K562 (cell line): ENCODE measurements around the gene NTM. TPM values are rescaled to one million over a fixed set of nuclear protein-coding genes. Genes with fewer than 3 reads are reported as not detected.

ENCODE experiments used
- ATAC-seq: fragments of 200-7000 bp; cut with Tn5 transposase; 3 replicates; pipeline ENCODE4 v1.9.1; 2020; ENCODE audit warnings: moderate library complexity
- BruUV-seq: library from RNA; stranded (reverse); fragments of 400-500 nt; replicated peaks from 2 replicates; lab custom pipeline; 2021; lab: Mats Ljungman, UMichigan
- CTCF ChIA-PET: fragments of 300-600 bp; formaldehyde crosslinking; extraction: SDS; loops from one replicate; lab custom pipeline; 2021; ENCODE audit warnings: low intra/inter-chr PET ratio; lab: Yijun Ruan, JAX
- POLR2A ChIA-PET: fragments of 300-600, 350-650 bp; sonication (Branson Sonifier 250); formaldehyde crosslinking; extraction: SDS; loops from one replicate; lab custom pipeline; 2021; ENCODE audit warnings: antibody characterized with exemption, inconsistent platforms; lab: Yijun Ruan, JAX
- DNase-seq, 4 experiments: peaks; one replicate each; pipeline versions ENCODE4 v3.0.0 to v3.0.0-alpha.2; 2011 to 2018; ENCODE audit warnings: low spot score in 3 of 4, mixed read lengths in 3 of 4; ENCODE audit errors: extremely low read depth in 1 of 4
- FAIRE-seq: peaks from 2 replicates; lab custom pipeline; 2011; peaks lifted over from hg19 to GRCh38; lab: Jason Lieb, UNC
- H2AFZ ChIP-seq: 2 replicates; pipeline ENCODE4 v1.6.0; 2011; ENCODE audit warnings: low read depth, low read length, control low read depth, inconsistent platforms
- H3K27ac ChIP-seq: fragments of 200-600 bp; 3 replicates; pipeline ENCODE4 v1.8.0; 2011; ENCODE audit warnings: low read depth, mild to moderate bottlenecking, control low read depth, inconsistent platforms, low read length, moderate library complexity, mixed read lengths; ENCODE audit errors: extremely low read depth
- H3K27me3 ChIP-seq, 2 experiments: fragments of 300-600 bp in 1 of 2; 2 replicates in 1 of 2; 3 replicates in 1 of 2; pipeline versions ENCODE4 v1.6.0 to v1.8.0; 2011; ENCODE audit warnings: inconsistent platforms in 2 of 2, low read length in 2 of 2, mild to moderate bottlenecking in 1 of 2, mixed read lengths in 1 of 2, moderate library complexity in 1 of 2; ENCODE audit not compliant: control insufficient read depth in 2 of 2, insufficient read depth in 2 of 2
- H3K36me3 ChIP-seq: fragments of 300-600 bp; 3 replicates; pipeline ENCODE4 v1.8.0; 2011; ENCODE audit warnings: mild to moderate bottlenecking, low read length, inconsistent platforms; ENCODE audit not compliant: control insufficient read depth, insufficient read depth
- H3K4me1 ChIP-seq, 2 experiments: fragments of 200-600 bp in 1 of 2; replicated peaks in 1 of 2; 2 replicates in 1 of 2; 3 replicates in 1 of 2; pipeline versions ENCODE4 v1.5.1 to v1.8.0; 2011; ENCODE audit warnings: inconsistent platforms in 2 of 2, low read length in 2 of 2, mild to moderate bottlenecking in 1 of 2, mixed read lengths in 1 of 2, moderate library complexity in 1 of 2; ENCODE audit not compliant: control insufficient read depth in 2 of 2, insufficient read depth in 2 of 2
- H3K4me2 ChIP-seq: 2 replicates; pipeline ENCODE4 v1.6.1; 2011; ENCODE audit warnings: low read length, control low read depth, inconsistent platforms, mixed read lengths; ENCODE audit not compliant: insufficient read depth
- H3K4me3 ChIP-seq: fragments of 200-600 bp; sonication (generic), shearing (Covaris generic); 2 replicates; pipeline ENCODE4 v1.5.1; 2016; ENCODE audit warnings: control low read depth, inconsistent platforms
- H3K79me2 ChIP-seq: fragments of 200-600 bp; 3 replicates; pipeline ENCODE4 v1.8.0; 2011; ENCODE audit warnings: low read length, inconsistent platforms; ENCODE audit not compliant: control insufficient read depth, insufficient read depth
- H3K9ac ChIP-seq, 2 experiments: 2 replicates each; pipeline versions ENCODE4 v1.6.0 to v1.6.1; 2011; ENCODE audit warnings: low read depth in 2 of 2, low read length in 2 of 2, control low read depth in 1 of 2, inconsistent platforms in 1 of 2, mild to moderate bottlenecking in 1 of 2, mixed read lengths in 1 of 2; ENCODE audit not compliant: insufficient read depth in 1 of 2
- H3K9me1 ChIP-seq: one replicate; pipeline ENCODE4 v1.6.0; 2011; ENCODE audit warnings: inconsistent platforms, mild to moderate bottlenecking, low read length, moderate library complexity; ENCODE audit not compliant: control insufficient read depth, insufficient read depth
- H3K9me3 ChIP-seq: replicated peaks from 2 replicates; pipeline ENCODE4 v1.5.1; 2011; ENCODE audit warnings: low read depth, low read length, inconsistent platforms; ENCODE audit not compliant: control insufficient read depth, insufficient read depth
- H4K20me1 ChIP-seq: replicated peaks from 2 replicates; pipeline ENCODE4 v1.6.1; 2011; ENCODE audit warnings: low read length, inconsistent platforms, mixed read lengths; ENCODE audit not compliant: control insufficient read depth, insufficient read depth
- NFIC ChIP-seq: fragments of 450-650 bp; IDR thresholded peaks from 2 replicates; pipeline ENCODE4 v1.6.1; 2017; ENCODE audit warnings: mild to moderate bottlenecking, inconsistent platforms
- TBL1XR1 ChIP-seq, 2 experiments: IDR thresholded peaks; 2 replicates each; pipeline ENCODE4 v1.6.1; 2012; ENCODE audit warnings: improper control_type of control experiment in 2 of 2, low read length in 2 of 2, mild to moderate bottlenecking in 1 of 2
- YY1 ChIP-seq, 3 experiments: IDR thresholded peaks; 2 replicates each; pipeline ENCODE4 v1.6.1; 2011; ENCODE audit warnings: low read length in 2 of 3, mild to moderate bottlenecking in 2 of 3, moderate library complexity in 2 of 3, borderline replicate concordance in 1 of 3, control low read depth in 1 of 3, low read depth in 1 of 3; ENCODE audit not compliant: insufficient read depth in 3 of 3, insufficient replicate concordance in 2 of 3, control insufficient read depth in 1 of 3, insufficient read length in 1 of 3; ENCODE audit errors: extremely low read depth in 1 of 3
- WGBS: fragments of 100-300 bp; shearing (Covaris generic); methylation state at CpG from one replicate; pipeline ENCODE4 v1.1.6; 2016; ENCODE audit warnings: low coverage, mixed read lengths; ENCODE audit not compliant: insufficient coverage; ENCODE audit errors: missing lambda C conversion rate; 5-methylcytosine and 5-hydroxymethylcytosine counted together
- in situ Hi-C: fragments of 300-500 bp; cut with MboI; formaldehyde crosslinking; loops from 4 replicates; pipeline ENCODE4 v1.15.0; 2018; ENCODE audit warnings: inconsistent platforms, mixed read lengths
- intact Hi-C: fragments of 100-400 bp; cut with micrococcal nuclease; formaldehyde crosslinking; loops from 2 replicates; pipeline ENCODE4 v1.14.2; 2022
- polyA plus RNA-seq, 8 experiments: library from polyadenylated mRNA; depleted of rRNA in 4 of 8; stranded (reverse) in 5 of 8; unstranded in 3 of 8; fragments of >200 nt; fragmentation: Nextera tagmentation in 2 of 8; fragmentation: Illumina TruSeq in 1 of 8; extraction: Ambion mirVana in 2 of 8; extraction: Trizol in 1 of 8; gene quantifications; 2 replicates each; pipeline versions ENCODE4 v1.2.1 to v1.2.3, GENCODE V29; 2011 to 2014; ENCODE audit warnings: inconsistent platforms in 1 of 8, missing spikeins in 1 of 8
- total RNA-seq, 7 experiments: library from RNA; depleted of rRNA in 6 of 7; stranded (reverse); fragments of >200 nt in 6 of 7; fragmentation: Illumina TruSeq in 2 of 7; extraction: Trizol in 2 of 7; gene quantifications; 2 replicates each; pipeline versions ENCODE4 v1.2.1 to v1.2.3, GENCODE V29; 2011 to 2021; ENCODE audit warnings: low replicate concordance in 1 of 7

Gene NTM
- total and polyA plus RNA-seq, 9 of the 15 experiments (the other 6 are each of a cell fraction or from before 2014, with no cell fraction given) = not detected

GRCh38 chr11:131372234-131372962 is 2.0 kb downstream of the NTM start:
- Histone ChIP-seq H3K9me3 (no peaks in the 10 kb centered on the region), H3K4me2 (no peak overlapping the region), H3K27ac (no peak overlapping the region), H2AFZ (no peak overlapping the region), H3K36me3 (no peaks in the 10 kb centered on the region), H3K4me1 (no peaks in the 10 kb centered on the region), H3K4me3 (no peak overlapping the region), H3K27me3 (peaks cover 4 to 25% of the 10 kb centered on the region in 2 experiments; a peak in 4 of 5 replicates), H3K9me1 (no peaks in the 10 kb centered on the region), H3K79me2 (no peaks in the 10 kb centered on the region), H4K20me1 (no peaks in the 10 kb centered on the region; the same call in 1 of the 2 replicates), H3K9ac (no peak overlapping the region)
- no peak for TF ChIP-seq YY1 (IDR thresholded peaks at IDR 0.05; ENCODE audit: borderline replicate concordance in 1 of 3, control insufficient read depth in 1 of 3, extremely low read depth in 1 of 3, insufficient read depth in 3 of 3, insufficient read length in 1 of 3, insufficient replicate concordance in 2 of 3, low read depth in 1 of 3, low read length in 2 of 3)
- TF ChIP-seq NFIC = peak; percentile 69; the same call in 1 of the 2 replicates
- TF ChIP-seq TBL1XR1 (IDR thresholded peaks at IDR 0.05; ENCODE audit: low read length in 2 of 2) = no peak
- in situ Hi-C loops = no loop called here
- no peak for ATAC-seq
- no peak for DNase-seq
- no TSS peak for BruUV-seq
- POLR2A ChIA-PET = no interaction called here
- FAIRE-seq = no peak
- intact Hi-C loops = no loop called here
- CTCF ChIA-PET = no interaction called here
- WGBS = under 1% methylated on average over 8 of the region's 10 CpGs
